Gastroesophageal sphincter (tissue), 4 donors: Measurements from ENCODE around the gene CBFA2T2. TPM values are rescaled to one million over a fixed set of nuclear protein-coding genes. Genes with fewer than 3 reads are reported as not detected.
A peak's percentile ranks its signal among the peaks of the same experiment; 100 is the strongest.

Source experiments
- ATAC-seq: fragments of 150-250 bp; one replicate; pipeline ENCODE4 v1.9.1; 2016; ENCODE audit warnings: mild to moderate bottlenecking, moderate library complexity
- H3K27ac ChIP-seq, 4 donors: fragments of 200-600 bp; sonication (generic) in 3 of 4; 1 replicate in 3 of 4; 2 replicates in 1 of 4; pipeline ENCODE4 v1.5.1; 2016 to 2019
- H3K27me3 ChIP-seq: fragments of 200-600 bp; sonication (generic); one replicate; pipeline ENCODE4 v1.5.1; 2019
- H3K36me3 ChIP-seq, 2 donors: fragments of 200-600 bp; sonication (generic); one replicate each; pipeline ENCODE4 v1.5.1; 2019; ENCODE audit warnings: control low read depth in 1 of 2
- H3K4me1 ChIP-seq, 3 donors: fragments of 200-600 bp; sonication (generic); 1 replicate in 2 of 3; 2 replicates in 1 of 3; pipeline ENCODE4 v1.5.1; 2016 to 2019; ENCODE audit warnings: control low read depth in 2 of 3
- H3K4me3 ChIP-seq, 2 donors: fragments of 200-600 bp; sonication (generic); one replicate each; pipeline ENCODE4 v1.5.1; 2019; ENCODE audit warnings: mild to moderate bottlenecking in 1 of 2, moderate library complexity in 1 of 2
- H3K9me3 ChIP-seq, 3 donors: fragments of 200-600 bp; sonication (generic); one replicate each; pipeline ENCODE4 v1.5.1; 2017 to 2019; ENCODE audit warnings: control low read depth in 2 of 3
- CTCF ChIP-seq, 4 experiments: fragments of 200-600 bp in 2 of 4; fragments of 450-650 bp in 2 of 4; sonication (generic) in 1 of 4; IDR thresholded peaks; one replicate each; pipeline ENCODE4 v1.5.1; 2017 to 2019; ENCODE audit warnings: antibody characterized with exemption in 4 of 4, mild to moderate bottlenecking in 2 of 4, moderate library complexity in 2 of 4
- EP300 ChIP-seq: sonication (generic); formaldehyde crosslinking; IDR thresholded peaks from one replicate; pipeline ENCODE4 v1.6.1; 2017; ENCODE audit warnings: antibody characterized with exemption, mild to moderate bottlenecking
- POLR2A ChIP-seq, 2 donors: fragments of 450-650 bp; IDR thresholded peaks; one replicate each; pipeline ENCODE4 v1.6.1; 2017; ENCODE audit warnings: antibody characterized with exemption in 2 of 2, mild to moderate bottlenecking in 2 of 2, moderate library complexity in 1 of 2
- POLR2AphosphoS5 ChIP-seq: sonication (generic); formaldehyde crosslinking; IDR thresholded peaks from one replicate; pipeline ENCODE4 v1.6.1; 2017; ENCODE audit warnings: antibody characterized with exemption
- WGBS, 2 donors: methylation state at CpG; one replicate each; pipeline ENCODE4 v1.1.5; 2018; ENCODE audit warnings: low coverage in 1 of 2; 5-methylcytosine and 5-hydroxymethylcytosine counted together
- total RNA-seq, 4 donors: library from RNA; depleted of rRNA; stranded (reverse); fragments of >200 nt; gene quantifications; one replicate each; pipeline ENCODE4 v1.1.0, GENCODE V29; 2016

The CBFA2T2 gene
- total RNA-seq, 4 donors from 2014 or later: 11.1 to 17.4 (median 14.2) TPM

GRCh38 chr20:33541074-33541473, 51.2 kb downstream of the CBFA2T2 start:
- Histone ChIP-seq H3K27ac (no peak overlapping the region), H3K27me3 (no peaks in the 10 kb centered on the region), H3K9me3 (no peaks in the 10 kb centered on the region), H3K4me3 (no peak overlapping the region), H3K4me1 (peaks cover 0 to 19% (median 0%) of the 10 kb centered on the region in 3 donors), H3K36me3 (no peaks in the 10 kb centered on the region)
- TF ChIP-seq POLR2A (IDR thresholded peaks at IDR 0.05): no peak
- no peak for TF ChIP-seq CTCF (IDR thresholded peaks at IDR 0.05)
- no peak for TF ChIP-seq EP300
- no peak for TF ChIP-seq POLR2AphosphoS5
- WGBS, 2 donors: 91 to 95% methylated on average over 4 of the region's 4 CpGs
- ATAC-seq: no peak

GRCh38 chr20:33541797-33542196, 51.9 kb downstream of the CBFA2T2 start:
- no peaks in the 10 kb centered on the region for H3K36me3 ChIP-seq
- H3K4me3 ChIP-seq: no peak overlapping the region
- H3K9me3 ChIP-seq: no peaks in the 10 kb centered on the region
- H3K27me3 ChIP-seq: no peaks in the 10 kb centered on the region
- no peak overlapping the region for H3K27ac ChIP-seq
- WGBS, 2 donors: 100% methylated on average over 1 of the region's 1 CpG; no CpG with 5 or more reads in 1 of the 2 donors
- no peak for ATAC-seq
- TF ChIP-seq POLR2A (IDR thresholded peaks at IDR 0.05) (no peak), POLR2AphosphoS5 (no peak), CTCF (IDR thresholded peaks at IDR 0.05) (no peak), EP300 (no peak)
- H3K4me1 ChIP-seq: peaks cover 0 to 25% (median 0%) of the 10 kb centered on the region in 3 donors

- no peak for ATAC-seq
Observed at GRCh38 chr20:33545763-33546162, 55.9 kb downstream of the CBFA2T2 start.

GRCh38 chr20:33549229-33549999, 59.5 kb downstream of the CBFA2T2 start:
- H3K4me1 ChIP-seq: peaks cover 0 to 33% (median 0%) of the 10 kb centered on the region in 3 donors
- WGBS, 2 donors: 96% methylated on average over 2 of the region's 2 CpGs
- no peak overlapping the region for H3K4me3 ChIP-seq
- H3K36me3 ChIP-seq: no peaks in the 10 kb centered on the region
- H3K27ac ChIP-seq: no peak overlapping the region
- no peak for ATAC-seq
- no peaks in the 10 kb centered on the region for H3K27me3 ChIP-seq
- no peaks in the 10 kb centered on the region for H3K9me3 ChIP-seq
- TF ChIP-seq CTCF (IDR thresholded peaks at IDR 0.05) (no peak), POLR2A (IDR thresholded peaks at IDR 0.05) (no peak), EP300 (no peak), POLR2AphosphoS5 (no peak)

More at GRCh38 chr20:33545763-33546162, 55.9 kb downstream of the CBFA2T2 start:
- Histone ChIP-seq H3K9me3 (no peaks in the 10 kb centered on the region), H3K4me1 (peaks cover 0 to 8% (median 0%) of the 10 kb centered on the region in 3 donors), H3K27me3 (no peaks in the 10 kb centered on the region), H3K36me3 (no peaks in the 10 kb centered on the region), H3K4me3 (no peak overlapping the region), H3K27ac (no peak overlapping the region)
- TF ChIP-seq POLR2A (IDR thresholded peaks at IDR 0.05): no peak
- no peak for TF ChIP-seq EP300
- no peak for TF ChIP-seq POLR2AphosphoS5
- TF ChIP-seq CTCF (IDR thresholded peaks at IDR 0.05): no peak

- H3K4me3 ChIP-seq: no peak overlapping the region
- ATAC-seq: peak; percentile 67
- TF ChIP-seq POLR2AphosphoS5: no peak
- H3K36me3 ChIP-seq: no peaks in the 10 kb centered on the region
- peaks cover 0 to 43% (median 0%) of the 10 kb centered on the region in 3 donors for H3K4me1 ChIP-seq
- H3K27ac ChIP-seq: peak overlapping the region in 2 of 4 donors; percentile 12 to 43
- H3K9me3 ChIP-seq: no peaks in the 10 kb centered on the region
- no peaks in the 10 kb centered on the region for H3K27me3 ChIP-seq
- 20 to 50% methylated on average over 1 of the region's 1 CpG for WGBS, 2 donors
Observed at GRCh38 chr20:33551778-33552177, 61.9 kb downstream of the CBFA2T2 start.
